ENCODE measurements around the gene ZFHX2.
A peak's percentile ranks its signal among the peaks of the same experiment; 100 is the strongest.
"Not testable (repeated sequence)": the region's sequence is repeated elsewhere in the genome, so short reads cannot be mapped to it uniquely, and the experiment has no call there.

The ZFHX2 gene

DNA sequence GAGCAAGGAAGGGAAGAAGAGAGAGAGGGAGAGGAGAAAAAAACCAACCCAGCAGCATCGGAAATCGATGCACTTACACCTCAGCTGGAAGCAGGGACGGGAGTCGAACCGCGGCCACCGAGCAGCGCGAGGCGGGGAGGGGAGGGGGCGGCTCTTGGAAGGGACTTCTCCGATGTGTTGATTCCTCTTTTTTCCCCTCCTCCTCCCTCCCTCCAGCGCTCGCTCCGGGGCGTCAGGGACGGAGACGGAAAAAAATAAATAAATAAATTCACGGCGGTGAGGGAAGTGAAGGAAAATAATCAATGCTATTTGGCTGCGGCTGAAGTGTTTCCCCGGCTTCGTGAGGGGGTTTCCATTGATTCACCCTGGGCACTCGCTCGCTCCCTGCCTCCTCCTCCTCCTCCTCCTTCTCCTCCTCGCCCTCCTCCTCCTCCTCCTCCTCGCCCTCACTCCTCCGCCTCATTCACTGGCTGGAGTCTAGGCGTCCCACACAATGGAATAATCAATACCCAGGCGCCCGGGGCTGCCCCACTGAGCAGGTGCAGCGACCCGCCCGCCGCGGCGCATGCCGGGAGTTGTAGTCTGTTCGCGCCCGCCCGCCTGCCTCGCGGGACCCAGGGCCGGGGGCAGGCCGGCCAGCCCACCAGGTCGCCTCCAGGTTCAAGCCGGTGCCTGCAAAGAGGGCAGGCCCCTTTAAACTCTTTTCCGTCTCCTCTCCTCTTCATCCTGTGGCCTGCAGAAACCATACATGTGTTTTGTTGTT lies at the start of gene ZFHX2:
TSS of gene ZFHX2 (minus strand) at position 500 of the 763 bp plus-strand sequence. CDS start 16,440 bp downstream, outside the sequence.
- DNase-seq, result peak; percentile 94

DNA sequence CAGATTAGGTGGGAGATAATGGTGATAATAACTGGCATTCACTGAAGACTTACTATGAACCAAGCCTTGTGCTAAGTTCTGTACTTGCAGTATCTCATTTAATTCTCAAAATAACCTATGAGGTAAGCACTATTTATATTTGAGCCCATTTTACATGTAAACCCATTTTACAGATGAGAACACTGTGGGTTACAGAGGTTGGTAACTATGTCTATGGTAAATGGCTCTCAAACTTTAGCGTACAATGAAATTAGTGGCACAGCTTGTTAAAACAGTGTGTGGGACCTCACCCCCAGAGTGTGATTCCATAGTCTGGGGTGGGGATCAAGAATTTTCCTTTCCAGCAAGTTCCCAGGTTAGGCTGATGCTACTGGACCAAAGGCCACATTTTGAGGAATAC lies 49.2 kb upstream of the ZFHX2 start:
- DNase-seq, result no peak

DNA sequence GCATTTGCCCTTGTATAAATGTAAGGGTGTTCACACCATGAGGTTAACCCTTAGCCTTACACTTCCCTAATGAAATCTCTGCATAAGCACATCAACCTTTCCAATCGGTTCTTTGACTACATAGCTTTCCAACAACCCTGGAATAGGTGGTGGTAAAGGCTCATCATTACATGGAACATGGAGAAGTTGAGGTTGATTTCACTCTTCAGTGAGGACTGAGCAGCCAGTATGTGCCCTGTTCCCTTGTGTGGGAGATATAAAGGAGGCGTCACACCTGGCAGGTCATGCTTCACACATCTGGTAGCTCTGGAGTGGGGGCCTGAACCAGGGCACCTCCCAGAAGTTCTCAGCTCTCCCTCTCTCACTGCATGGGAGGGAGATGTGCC lies 48.8 kb upstream of the ZFHX2 start:
- DNase-seq, result no peak

DNA sequence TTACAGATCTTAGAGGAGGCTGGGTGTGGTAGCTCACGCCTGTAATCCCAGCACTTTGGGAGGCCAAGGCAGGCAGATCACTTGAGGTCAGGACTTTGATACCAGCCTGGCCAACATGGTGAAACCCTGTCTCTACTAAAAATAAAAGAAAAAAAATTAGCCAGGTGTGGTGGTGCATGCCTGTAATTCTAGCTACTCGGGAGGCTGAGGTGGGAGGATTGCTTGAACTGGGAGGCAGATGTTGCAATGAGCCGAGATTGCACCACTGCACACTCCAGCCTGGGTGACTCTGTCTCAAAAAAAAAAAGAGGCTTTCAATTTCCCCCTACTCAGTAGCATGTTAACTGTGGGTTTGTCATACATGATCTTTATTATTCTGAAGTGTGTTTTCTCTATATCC lies 42.6 kb upstream of the ZFHX2 start:
- DNase-seq, result not testable (repeated sequence)

DNA sequence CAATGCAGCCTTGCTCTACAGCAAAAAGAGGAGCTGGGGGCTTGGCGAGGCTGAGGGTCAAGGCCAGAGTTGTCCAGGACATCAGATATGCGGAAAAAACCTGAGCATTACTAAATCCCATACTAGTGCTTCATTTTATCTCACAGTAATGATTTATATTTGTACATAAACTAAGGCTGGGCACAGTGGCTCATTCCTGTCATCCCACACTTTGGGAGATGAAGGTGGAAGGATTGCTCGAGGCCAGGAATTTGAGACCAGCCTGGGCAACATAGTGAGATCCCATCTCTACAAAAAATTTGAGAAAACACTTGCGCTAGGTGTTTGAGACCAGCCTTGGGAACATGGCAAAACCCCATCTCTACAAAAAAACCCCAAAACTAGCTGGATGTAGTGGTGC lies 38.6 kb upstream of the ZFHX2 start:
- no peak for DNase-seq

DNA sequence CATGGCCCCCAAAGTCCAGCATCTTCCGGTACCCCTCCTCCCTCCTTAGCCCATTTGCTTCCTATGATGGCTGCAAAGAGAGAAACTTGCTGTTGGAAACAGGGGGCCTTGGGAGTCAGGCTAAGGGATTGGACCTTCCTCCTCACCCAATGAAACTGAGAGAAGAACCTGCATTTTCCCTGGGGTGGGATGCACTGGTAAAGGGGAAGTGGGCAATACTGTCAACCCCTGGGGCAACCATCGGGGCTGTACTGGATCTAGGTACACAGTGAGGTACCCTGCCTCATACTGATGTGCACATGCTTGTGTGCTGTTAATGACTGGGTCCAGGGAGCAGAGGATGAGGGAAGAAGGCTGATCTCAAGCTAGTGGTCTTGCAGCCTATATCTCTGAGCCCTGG lies 38.0 kb upstream of the ZFHX2 start:
- DNase-seq, result no peak

DNA sequence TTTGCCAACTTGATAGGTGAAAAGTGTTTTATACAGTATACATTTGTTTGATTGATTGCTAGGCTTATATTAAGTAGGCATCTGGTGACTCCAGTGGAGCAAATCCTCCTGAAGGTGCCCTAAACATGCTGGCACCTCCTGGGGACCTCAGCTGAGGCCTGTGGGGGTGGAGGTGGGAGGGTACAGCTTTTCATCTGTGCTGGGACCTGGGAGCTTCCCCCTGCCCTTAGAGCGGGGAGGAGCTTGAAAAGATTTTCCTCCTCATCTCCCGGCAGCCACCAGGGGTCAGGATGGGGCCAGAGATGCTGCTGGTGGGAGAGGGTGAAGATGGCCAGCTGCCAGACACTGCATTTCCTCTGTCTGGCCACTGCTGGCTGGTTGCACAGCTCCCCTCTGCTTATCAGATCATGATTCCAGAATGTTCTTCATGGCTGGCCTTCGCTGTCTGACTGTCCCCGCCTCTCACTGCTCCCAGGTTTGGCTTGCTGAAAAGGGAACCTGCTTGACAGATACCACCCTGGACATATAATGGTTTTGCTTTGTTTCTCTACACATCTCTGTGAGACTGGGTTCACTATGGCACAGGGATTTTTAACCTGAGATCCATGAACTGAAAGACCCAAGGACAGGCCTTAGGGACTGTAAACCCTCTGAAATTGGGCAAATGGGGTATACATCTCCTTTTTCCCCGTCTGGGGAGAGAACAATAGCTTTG lies 37.5 kb upstream of the ZFHX2 start:
- DNase-seq, result peak; percentile 84

DNA sequence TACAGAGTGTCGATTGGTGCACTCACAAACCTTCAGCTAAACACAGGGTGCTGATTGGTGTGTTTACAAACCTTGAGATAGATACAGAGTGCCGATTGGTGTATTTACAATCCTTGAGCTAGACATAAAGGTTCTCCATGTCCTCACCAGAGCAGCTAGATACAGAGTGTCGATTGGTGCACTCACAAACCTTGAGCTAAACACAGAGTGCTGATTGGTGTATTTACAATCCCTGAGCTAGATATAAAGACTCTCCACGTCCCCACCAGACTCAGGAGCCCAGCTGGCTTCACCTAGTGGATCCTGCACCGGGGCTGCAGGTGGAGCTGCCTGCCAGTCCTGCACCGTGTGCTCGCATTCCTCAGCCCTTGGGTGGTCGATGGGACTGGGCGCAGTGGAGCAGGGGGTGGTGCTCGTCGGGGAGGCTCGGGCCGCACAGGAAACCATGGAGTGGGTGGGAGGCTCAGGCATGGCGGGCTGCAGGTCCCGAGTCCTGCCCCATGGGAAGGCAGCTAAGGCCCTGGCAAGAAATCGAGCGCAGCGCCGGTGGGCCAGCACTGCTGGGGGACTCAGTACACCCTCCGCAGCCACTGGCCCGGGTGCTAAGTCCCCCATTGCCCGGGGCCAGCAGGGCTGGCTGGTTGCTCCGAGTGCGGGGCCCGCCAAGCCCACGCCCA lies 33.1 kb upstream of the ZFHX2 start:
- DNase-seq, result not testable (repeated sequence)

DNA sequence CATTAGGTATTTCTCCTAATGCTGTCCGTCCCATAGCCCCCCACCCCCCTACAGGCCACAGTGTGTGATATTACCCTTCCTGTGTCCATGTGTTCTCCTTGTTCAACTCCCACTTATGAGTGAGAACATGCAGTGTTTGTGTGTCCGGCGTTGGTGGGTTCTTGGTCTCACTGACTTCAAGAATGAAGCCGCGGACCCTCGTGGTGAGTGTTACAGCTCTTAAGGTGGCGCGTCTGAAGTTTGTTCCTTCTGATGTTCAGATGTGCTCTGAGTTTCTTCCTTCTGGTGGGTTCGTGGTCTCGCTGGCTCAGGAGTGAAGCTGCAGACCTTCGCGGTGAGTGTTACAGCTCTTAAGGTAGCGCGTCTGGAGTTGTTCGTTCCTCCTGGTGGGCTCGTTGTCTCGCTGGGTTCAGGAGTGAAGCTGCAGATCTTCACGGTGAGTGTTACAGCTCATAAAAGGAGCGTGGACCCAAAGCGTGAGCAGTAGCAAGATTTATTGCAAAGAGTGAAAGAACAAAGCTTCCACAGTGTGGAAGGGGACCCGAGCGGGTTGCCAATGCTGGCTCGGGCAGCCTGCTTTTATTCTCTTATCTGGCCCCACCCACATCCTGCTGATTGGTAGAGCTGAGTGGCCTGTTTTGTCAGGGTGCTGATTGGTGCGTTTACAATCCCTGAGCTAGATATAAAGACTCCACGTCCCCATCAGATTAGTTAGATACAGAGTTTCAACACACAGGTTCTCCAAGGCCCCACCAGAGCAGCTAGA lies 32.4 kb upstream of the ZFHX2 start:
- DNase-seq, result not testable (repeated sequence)

DNA sequence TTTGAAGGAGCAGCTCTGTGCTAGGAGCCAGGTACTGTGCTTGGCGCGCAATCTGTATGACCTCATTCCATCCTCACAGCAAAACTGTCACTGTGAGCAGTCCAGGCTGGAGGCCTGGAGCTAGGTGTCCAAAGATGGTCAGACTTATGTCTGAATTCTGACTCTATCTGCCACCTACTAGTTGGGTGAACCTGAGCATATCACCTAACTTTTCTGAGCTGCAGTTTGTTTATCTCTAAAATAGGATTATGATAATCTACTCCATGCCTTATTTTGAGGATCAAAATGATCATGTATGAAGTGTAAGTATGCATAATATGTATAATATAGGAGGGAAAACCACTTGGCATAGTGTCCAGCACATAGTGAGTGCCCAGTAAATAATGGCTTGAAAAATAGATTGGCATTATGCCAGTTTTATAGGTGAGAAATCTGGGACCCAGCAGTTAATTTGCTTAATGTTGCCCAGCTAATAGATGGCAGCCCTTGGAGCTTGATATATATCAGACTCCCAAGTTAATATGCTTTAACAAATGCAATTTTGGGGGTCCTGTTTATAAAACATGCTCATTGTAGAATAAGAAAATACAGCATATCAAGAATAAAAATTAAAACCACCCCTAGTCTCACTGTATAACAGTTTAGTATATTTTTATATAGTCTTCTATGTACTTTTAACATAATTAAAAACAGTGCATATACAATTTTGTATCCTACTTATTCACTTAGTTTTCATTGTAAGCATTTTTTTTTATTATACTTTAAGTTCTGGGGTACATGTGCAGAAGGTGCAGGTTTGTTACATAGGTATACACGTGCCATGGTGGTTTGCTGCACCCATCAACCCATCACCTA lies 31.6 kb upstream of the ZFHX2 start:
- no peak for DNase-seq

DNA sequence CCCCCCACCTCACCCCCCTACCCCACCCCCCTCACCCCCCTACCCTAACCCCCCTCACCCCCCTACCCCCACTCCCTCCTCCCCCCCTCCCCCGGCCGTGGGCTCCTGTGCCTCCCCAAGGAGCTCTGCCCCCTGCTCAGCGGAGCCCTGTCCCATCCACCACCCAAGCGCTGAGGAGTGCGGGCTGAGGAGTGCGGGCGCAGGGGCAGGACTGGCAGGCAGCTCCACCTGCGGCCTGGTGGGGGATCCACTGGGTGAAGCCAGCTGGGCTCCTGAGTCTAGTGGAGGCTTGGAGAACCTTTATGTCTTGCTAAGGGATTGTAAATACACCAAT lies 29.4 kb upstream of the ZFHX2 start:
- no peak for DNase-seq

DNA sequence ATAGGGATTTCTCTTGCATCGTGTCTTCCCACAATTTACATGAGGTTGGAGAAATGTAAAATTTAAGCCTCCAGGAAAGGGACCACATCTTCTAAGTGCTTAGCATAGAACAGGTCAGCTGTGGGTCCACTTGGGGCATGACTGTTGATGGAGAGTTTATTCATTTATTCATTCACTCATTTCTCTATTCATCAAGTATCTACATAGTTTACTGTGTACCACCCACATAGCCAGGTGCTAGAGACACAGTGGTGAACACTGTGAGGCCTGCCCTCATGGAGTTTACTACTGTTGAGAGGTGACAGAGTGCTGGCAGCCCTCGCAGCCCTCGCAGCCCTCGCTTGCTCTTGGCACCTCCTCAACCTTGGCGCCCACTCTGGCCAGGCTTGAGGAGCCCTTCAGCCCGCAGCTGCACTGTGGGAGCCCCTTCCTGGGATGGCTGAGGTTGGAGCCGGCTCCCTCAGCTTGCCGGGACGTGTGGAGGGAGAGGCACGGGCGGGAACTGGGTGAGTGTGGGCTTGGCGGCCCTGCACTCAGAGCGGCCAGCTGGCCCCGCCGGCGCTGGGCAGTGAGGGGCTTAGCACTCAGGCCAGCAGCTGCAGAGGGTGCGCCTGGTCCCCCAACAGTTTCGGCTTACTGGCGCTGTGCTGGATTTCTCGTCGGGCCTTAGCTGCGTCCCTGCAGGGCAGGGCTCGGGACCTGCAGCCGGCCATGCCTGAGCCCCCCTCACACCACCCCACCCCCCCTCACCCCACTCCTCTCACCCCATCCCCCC lies 28.8 kb upstream of the ZFHX2 start:
- no peak for DNase-seq

DNA sequence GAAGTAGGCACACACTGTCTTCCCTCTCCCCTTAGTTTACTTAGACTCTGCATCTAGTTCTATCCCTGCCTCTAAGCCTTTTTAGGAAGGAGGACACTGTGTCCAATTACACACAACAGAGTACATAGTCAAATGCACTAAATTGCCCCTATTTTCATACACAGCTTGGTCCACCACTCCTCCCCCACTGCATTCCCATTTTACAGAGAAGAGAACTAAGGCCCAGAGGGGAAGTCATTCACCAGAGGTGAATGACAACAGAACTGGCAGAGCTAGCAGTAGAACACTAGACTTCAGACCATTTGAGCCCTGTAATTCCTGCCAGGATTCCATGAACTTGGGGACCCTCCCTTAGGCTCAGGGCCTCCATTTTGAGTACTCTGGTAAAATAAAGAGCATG lies 28.2 kb upstream of the ZFHX2 start:
- DNase-seq, result no peak

DNA sequence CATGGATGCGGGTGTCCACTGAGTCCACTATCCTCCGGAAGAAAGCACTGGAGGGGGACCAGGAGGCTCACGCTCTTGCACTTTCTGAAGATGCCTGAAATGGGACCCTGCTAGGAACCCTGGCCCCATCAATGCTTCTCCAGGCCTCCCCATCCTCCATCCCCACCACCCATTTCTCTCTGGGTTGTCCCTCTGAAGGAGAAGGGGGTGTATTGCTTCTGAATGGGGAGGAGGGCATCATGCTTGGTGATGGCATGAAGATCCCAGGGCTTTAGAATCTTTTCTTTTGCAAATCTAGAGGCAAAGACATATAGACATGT lies 27.7 kb upstream of the ZFHX2 start:
- no peak for DNase-seq

DNA sequence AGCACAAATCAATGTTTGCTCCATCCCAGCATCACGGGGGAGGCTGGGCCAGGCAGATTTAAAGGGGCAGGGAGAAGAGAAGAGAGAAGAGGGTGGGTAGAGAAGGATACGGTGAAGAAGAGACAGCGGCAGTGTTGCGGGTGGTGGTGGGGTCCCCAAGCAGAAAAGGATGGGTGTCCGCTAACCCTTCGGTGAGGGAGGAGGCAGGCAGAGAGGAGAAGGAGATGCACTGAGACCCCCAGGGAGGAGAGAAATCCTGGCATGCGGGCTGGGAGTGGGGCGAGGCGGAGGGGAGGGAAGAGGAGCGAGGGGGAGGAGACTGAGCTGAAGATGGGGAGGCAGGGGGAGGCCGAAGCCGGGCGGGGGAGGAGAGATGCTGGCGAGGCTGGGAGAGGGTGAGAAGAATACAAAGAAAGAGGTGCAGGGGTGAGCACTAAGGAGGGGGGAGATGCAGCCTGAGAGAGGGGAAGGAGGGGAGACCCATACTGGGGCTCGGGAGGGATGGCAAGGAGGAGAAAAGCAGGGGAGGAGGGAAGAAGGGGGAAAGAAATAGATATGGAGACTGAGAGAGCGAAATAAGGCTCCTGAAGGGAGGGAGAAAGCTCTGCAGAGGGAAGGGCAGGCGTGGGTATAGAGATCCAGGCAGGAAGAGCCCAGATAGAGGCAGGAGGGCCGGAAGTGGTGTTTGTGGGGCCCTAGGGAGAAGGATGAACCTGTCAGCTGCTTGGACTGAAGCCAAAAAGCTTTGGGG lies 27.2 kb upstream of the ZFHX2 start, which contains the start of gene JPH4:
TSS of gene JPH4 (minus strand) at position 231 of the 751 bp plus-strand sequence. CDS start 1,337 bp downstream, outside the sequence.
- peak; percentile 80 for DNase-seq

DNA sequence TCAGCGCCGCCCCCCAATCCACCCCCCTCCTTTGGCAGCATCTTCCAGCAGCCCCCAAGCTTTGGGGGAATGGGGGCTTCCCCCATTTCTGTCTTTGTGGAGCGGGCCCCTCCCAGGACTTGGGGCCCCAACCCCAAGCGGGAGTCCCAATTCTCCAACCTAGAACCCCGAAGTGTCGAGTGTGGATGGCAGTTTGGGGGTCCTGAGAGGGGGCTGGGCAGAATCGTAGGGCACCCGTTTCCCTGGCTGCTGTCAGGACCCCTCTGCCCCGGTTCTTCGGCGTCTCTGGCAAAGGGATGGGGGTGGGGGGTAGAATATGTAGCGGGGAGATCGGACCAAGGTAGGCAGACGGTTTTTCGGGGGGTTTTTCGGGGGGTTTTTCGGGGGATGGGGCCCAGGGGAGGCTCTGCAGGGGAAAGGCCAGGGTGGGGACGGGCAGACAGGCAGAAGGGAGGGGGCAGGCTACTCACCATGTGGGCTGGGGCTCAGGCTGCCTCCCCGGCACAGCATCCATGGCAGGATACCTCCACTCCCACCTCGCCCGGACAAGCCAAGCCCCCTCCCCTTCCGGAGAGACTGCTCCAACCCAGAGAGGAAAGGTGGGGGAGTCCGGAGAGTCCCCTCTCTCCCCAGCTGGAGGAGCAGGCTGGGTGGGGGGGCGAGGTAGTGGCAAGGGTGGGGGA lies 26.3 kb upstream of the ZFHX2 start:
- DNase-seq, result peak; percentile 21

DNA sequence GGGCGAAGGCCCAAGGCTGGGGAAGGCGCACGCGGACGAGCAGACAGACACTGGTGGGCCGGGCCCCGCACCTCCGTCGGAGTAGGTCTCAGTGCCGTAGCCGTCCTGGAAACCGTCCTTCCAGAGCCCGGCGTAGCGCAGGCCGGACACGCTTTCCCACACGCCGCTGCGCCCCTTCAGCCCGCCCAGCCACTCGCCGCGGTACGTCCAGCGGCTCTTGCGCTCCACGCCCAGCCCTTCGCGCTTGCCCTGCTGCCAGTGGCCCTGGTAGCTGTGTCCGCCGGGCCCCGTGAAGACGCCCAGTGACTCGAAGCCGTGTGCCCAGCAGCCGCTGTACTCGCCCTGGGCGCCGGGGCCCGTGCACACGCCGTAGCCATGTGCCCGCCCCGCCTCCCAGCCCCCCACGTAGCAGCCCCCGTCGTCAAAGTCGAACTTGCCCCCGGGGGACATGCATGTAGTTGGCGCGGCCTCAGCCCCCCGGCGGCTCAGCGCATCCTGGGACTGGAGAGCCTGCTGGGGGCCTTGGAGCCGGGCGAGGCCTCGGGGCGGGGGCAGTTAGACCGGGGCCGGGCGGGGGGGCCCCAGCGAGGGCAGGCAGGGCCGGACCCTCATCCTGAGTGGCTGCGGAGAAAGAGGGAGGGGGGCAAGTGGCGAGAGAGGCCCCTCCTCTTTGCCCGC lies 25.6 kb upstream of the ZFHX2 start:
- peak; percentile 49 for DNase-seq

DNA sequence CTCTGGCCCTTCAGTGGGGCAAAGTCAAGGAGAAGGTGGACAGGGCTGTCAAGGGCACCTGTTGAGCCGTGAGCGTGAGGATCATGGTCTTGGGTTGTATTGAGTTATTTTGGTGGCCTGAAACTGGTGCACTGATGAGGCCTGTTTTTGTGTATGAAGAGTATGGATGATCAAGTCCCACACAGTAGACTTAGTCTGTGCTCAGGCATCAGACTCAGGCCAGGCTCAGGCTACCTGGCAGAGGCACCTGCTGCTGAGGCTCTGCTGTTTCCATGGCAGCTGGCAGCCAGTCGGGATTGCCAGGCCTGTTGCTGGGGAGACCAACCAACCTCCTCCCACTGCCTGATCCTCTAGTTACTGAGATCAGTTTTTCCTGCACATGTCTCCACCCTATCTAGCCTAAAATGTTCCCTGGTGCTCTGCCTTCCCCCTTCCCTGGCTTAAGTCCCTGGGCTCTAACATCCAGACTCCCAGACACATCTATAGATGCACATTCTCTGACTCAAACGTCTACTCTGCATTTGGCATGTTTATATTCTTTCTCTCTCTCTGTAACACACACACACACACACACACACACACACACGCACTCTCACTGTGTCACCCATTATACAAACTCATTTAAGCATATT lies 21.9 kb upstream of the ZFHX2 start:
- no peak for DNase-seq

DNA sequence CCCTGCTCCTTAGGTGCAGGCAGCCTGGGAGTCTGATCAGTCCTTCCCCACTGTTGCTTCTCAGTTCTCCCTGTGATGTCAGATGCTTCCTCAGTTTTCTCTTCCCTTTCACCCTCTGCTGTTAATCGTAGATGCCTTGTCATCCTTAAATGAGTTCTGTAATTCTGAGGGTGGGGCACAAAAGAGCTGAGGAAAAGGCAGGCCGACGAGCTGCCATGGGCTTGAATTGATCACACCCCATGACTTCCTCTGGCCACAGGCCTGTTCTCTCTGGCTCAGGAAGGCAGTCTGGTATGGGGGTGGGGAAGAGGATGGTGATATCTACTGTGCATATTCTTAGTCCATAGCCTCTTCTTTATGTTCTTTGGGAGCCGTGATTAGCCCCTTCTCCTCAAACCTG lies 21.3 kb upstream of the ZFHX2 start:
- DNase-seq, result no peak
